NK-92 (cell line): ENCODE results near the gene AKAP13.

ENCODE experiments used
- DNase-seq: peaks from one replicate; lab custom pipeline; 2025; ENCODE audit not compliant: unreplicated experiment; lab: John Stamatoyannopoulos, UW

The AKAP13 gene

GRCh38 chr15:85386261-85386660 lies 5.9 kb downstream of the AKAP13 start:
- DNase-seq = no peak

GRCh38 chr15:85388566-85389305 lies 8.3 kb downstream of the AKAP13 start:
- no peak for DNase-seq

GRCh38 chr15:85389306-85389650 lies 8.9 kb downstream of the AKAP13 start:
- DNase-seq = no peak

GRCh38 chr15:85389772-85390171 lies 9.4 kb downstream of the AKAP13 start:
- no peak for DNase-seq

GRCh38 chr15:85393210-85393609 lies 12.8 kb downstream of the AKAP13 start:
- DNase-seq = no peak

- DNase-seq = no peak
Observed at GRCh38 chr15:85394554-85395333, 14.3 kb downstream of the AKAP13 start.

- no peak for DNase-seq
Observed at GRCh38 chr15:85396554-85396953, 16.2 kb downstream of the AKAP13 start.

GRCh38 chr15:85397151-85397550 lies 16.7 kb downstream of the AKAP13 start:
- no peak for DNase-seq

- DNase-seq = no peak
Observed at GRCh38 chr15:85397926-85398325, 17.5 kb downstream of the AKAP13 start.

GRCh38 chr15:85398822-85399221 lies 18.4 kb downstream of the AKAP13 start:
- DNase-seq = no peak

GRCh38 chr15:85399627-85400026 lies 19.2 kb downstream of the AKAP13 start:
- DNase-seq = no peak

GRCh38 chr15:85400606-85401005 lies 20.2 kb downstream of the AKAP13 start:
- no peak for DNase-seq

GRCh38 chr15:85401108-85401774 lies 20.8 kb downstream of the AKAP13 start:
- DNase-seq = no peak

GRCh38 chr15:85402195-85402881 lies 21.9 kb downstream of the AKAP13 start:
- DNase-seq = no peak

GRCh38 chr15:85403745-85404144 lies 23.3 kb downstream of the AKAP13 start:
- no peak for DNase-seq

- DNase-seq = no peak
Observed at GRCh38 chr15:85404176-85404917, 23.9 kb downstream of the AKAP13 start.

- DNase-seq = no peak
Observed at GRCh38 chr15:85404918-85405866, 24.8 kb downstream of the AKAP13 start.

- DNase-seq = no peak
Observed at GRCh38 chr15:85406916-85407315, 26.5 kb downstream of the AKAP13 start.

- DNase-seq = no peak
Observed at GRCh38 chr15:85407421-85408269, 27.2 kb downstream of the AKAP13 start.
